ENCODE data around the gene NCOR1.

- TF ChIP-seq, protein P1, sequence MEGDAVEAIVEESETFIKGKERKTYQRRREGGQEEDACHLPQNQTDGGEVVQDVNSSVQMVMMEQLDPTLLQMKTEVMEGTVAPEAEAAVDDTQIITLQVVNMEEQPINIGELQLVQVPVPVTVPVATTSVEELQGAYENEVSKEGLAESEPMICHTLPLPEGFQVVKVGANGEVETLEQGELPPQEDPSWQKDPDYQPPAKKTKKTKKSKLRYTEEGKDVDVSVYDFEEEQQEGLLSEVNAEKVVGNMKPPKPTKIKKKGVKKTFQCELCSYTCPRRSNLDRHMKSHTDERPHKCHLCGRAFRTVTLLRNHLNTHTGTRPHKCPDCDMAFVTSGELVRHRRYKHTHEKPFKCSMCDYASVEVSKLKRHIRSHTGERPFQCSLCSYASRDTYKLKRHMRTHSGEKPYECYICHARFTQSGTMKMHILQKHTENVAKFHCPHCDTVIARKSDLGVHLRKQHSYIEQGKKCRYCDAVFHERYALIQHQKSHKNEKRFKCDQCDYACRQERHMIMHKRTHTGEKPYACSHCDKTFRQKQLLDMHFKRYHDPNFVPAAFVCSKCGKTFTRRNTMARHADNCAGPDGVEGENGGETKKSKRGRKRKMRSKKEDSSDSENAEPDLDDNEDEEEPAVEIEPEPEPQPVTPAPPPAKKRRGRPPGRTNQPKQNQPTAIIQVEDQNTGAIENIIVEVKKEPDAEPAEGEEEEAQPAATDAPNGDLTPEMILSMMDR (IDR thresholded peaks at IDR 0.05; ENCODE audit: control extremely low read depth in 1 of 3, insufficient read depth in 1 of 3, low read depth in 1 of 3, low read length in 3 of 3) = no peak
- TF ChIP-seq POLR2A (IDR thresholded peaks at IDR 0.05; ENCODE audit: control extremely low read depth in 1 of 2, low read depth in 2 of 2, low read length in 2 of 2) (no peak), GABPA (IDR thresholded peaks at IDR 0.05; ENCODE audit: borderline replicate concordance, insufficient read depth, low read length) (no peak), YY1 (IDR thresholded peaks at IDR 0.05; ENCODE audit: low read depth, low read length) (no peak), ATF2 (IDR thresholded peaks at IDR 0.05; ENCODE audit: low read length) (no peak), POLR2AphosphoS5 (IDR thresholded peaks at IDR 0.05; ENCODE audit: low read depth, low read length) (no peak)
These were observed 168.4 kb downstream of the NCOR1 start for GRCh38 chr17:16046966-16047365.
